HG03575 (cell line): ENCODE measurements around the gene PRSS21.

Source experiments
- ATAC-seq: cut with Tn5 transposase; IDR thresholded peaks from one replicate; pipeline ENCODE4 v1.9.1; 2021; ENCODE audit not compliant: unreplicated experiment, insufficient number of reproducible peaks, low FRiP score; ENCODE audit errors: extremely low read depth

The PRSS21 gene, protein sequence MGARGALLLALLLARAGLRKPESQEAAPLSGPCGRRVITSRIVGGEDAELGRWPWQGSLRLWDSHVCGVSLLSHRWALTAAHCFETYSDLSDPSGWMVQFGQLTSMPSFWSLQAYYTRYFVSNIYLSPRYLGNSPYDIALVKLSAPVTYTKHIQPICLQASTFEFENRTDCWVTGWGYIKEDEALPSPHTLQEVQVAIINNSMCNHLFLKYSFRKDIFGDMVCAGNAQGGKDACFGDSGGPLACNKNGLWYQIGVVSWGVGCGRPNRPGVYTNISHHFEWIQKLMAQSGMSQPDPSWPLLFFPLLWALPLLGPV

GRCh38 chr16:2816751-2817339 lies at the start of gene PRSS21:
TSS of gene PRSS21 (plus strand) at chr16:2817237. CDS start at chr16:2817269, 32 bp downstream.
- no peak for ATAC-seq

DNA sequence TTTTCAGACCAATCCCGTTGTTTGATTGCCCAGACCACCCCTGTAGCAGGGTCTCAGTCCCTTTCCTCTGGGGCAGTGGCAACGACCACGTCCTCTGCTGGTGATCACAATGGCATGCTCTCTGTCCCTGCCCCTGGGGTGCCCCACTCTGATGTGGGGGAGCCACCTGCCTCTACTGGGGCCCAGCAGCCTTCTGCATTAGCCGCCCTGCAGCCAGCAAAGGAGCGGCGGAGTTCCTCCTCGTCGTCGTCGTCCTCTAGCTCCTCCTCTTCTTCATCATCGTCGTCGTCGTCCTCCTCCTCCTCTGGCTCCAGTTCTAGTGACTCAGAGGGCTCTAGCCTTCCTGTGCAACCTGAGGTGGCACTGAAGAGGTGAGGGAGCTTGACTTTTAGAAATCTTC lies 49.1 kb upstream of the PRSS21 start:
- ATAC-seq = no peak

DNA sequence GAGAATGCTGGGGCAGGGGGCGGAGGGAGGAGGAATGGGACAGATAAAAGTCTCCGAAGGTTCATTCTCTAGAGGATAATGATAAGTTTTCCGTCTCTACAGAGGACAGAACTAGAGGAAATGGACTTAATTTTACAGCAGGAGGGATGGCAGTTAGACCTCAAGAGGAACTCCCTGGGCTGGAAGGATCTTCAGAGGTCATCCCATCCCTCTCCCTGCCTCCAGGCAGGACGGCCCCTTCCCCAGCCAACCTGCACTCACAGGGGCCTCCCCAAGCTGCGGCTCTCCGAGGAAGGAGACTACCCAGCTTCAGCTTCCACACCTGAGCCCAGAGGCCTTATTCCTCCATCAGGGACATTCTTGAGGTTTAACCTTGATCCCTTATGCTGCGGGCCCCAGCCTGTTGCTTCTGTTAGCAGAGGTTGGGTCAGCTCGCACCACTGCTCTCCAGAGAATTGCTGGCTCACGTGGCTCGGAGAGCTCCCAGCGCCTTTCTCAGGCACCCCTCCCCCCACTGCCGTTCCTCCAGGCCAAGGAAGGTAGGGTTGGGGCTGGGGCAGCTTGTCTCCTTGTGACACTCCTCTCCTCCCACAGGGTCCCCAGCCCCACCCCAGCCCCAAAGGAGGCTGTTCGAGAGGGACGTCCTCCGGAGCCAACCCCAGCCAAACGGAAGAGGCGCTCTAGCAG lies 48.5 kb upstream of the PRSS21 start:
- no peak for ATAC-seq

DNA sequence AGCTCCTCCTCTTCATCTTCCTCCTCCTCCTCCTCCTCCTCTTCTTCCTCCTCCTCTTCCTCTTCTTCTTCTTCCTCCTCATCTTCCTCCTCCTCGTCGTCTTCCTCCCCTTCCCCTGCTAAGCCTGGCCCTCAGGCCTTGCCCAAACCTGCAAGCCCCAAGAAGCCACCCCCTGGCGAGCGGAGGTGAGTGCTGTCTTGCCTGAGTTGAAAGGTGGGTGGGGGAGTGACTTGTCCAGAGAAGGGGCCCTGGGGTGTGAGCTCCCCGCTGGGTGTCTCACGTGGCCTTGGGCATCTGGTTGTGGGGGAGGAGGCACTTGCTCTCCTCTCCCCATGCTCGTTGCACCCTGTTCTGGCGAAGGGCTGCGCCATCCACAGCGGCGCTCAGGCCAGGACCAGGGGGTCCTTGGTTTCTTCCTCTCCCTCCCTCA lies 47.9 kb upstream of the PRSS21 start:
- no peak for ATAC-seq

DNA sequence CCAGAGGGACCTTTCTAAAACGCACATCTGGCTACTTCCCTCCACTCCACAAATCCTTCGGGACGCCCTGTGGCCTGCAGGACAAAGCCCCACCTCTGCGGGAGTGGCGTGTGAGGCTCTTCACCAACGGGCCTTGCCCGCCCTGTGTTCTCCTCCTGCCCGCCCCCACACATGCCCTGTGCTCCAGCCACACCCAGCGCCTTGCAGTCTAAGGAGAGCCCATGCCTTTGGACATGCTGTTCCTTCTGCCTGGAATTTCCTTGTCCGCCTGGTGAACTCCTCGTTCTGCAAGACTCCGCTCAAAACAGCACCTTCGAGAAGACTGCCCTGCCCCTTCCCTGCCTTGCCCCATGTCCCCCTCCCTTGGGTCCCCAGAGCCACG lies 47.4 kb upstream of the PRSS21 start:
- ATAC-seq = no peak

DNA sequence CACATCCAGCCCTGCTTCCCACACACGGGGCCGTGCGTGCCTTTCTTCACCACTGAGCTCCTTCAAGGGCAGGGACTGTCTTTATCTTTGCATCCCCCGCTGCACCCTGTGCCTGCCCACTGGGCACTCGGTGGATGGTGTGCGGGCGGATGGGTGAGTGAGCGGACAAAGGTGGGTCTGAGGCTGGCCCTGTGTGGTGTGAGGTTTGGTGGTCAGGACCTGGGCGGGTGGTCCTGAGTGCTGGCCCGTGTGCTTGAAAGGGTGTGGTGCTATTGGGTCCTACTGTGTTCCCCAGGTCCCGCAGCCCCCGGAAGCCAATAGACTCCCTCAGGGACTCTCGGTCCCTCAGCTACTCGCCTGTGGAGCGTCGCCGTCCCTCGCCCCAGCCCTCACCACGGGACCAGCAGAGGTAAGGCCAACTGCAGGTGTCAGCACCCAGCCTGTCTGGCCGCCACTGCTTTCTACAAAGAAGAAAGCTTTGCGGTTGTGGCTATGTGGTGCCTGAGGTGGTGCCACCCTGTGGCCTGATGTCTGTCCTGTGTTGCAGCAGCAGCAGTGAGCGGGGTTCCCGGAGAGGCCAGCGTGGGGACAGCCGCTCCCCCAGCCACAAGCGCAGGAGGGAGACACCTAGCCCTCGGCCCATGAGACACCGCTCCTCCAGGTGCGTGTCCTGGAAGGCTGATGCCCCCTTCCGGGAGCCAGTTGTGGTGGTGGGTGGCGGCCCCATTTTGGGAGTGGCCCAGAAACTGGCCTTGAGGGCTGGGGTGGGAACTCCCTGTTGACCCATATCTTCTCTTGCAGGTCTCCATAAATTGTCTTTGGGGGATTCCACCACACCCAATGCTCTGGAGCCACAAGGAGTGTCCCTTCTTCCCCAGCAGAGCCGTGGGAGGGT lies 46.7 kb upstream of the PRSS21 start:
- ATAC-seq = no peak

DNA sequence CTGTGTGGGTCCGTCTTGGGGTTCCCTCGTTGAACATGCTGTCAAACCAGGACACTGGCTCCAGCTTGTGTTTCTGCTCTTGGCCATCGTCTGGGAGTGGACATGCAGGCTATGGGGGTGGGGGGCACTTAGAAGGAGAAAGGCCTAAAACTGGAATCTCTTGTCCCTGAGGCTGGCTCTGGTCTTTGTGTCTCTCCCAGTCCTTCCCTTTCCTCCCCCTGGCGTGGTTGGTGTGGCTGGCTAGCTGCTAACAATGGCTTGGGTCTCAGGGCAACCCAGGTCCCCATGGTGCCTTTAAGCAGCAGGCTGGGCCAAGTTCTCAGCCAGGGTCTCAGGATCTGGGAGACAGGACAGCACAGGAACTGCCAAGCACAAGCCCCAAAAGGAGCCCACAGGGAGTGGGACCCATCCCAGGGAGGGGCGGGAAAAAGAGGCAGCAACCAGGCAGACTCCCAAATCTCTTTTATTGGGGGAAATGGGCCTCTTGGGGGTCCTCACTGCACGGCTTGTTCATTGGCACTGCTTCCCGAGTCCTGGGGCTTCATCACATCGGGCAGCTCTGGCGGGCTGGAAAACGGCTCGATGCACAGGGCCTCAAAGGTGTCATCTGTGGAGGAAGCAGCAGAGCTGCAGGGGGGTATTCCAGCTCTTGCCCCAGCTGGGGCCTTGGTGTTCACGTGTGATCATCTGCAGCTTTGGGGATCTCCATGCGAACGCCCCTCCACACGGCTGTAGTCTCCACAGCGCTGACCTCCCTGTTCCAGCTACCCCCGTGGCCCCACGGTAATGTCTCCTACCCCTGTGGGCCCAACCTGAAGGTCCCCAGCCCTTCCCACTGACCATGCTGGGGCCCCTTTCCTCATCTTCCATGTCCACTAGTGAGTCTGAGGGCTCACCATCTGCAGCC lies 45.3 kb upstream of the PRSS21 start:
- ATAC-seq = no peak

DNA sequence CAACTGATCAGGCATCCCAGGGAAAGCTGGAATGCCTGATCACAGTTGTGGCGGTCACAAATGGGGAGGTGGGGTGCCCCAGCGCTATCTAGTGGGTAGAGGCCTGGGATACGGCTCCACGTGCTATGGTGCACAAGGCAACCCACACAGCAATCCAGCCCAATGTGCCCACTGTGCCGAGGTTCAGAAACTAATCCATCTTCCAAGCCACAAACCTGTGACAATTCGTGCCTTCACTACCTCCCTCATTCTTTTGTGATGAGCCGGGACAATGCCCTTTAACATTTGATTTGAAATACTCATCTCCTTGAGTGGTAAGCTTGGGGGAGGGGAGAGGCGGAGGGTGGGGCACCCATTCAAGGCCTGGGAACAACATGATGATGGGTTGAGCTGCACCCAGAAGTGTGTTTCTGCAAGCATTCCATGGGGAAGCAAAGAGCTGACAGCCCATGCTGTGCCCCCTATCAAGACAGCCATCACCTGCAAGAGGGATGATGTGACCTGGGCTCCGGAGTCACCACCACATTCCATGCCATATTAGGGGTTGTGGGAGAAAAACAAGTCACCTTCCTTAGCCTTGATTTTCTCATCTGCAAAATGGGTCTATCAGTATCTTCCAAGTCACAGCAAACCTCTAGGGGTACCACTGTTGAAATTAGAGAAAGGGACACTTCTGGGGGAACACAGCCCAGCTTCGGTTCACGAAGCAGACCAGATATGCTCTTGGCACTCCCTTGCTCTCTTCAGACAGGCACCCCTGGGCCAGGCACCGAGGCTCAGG lies 43.7 kb upstream of the PRSS21 start:
- ATAC-seq = no peak

GRCh38 chr16:2774161-2774891 lies 42.7 kb upstream of the PRSS21 start:
- no peak for ATAC-seq

- ATAC-seq = no peak
These were observed 41.8 kb upstream of the PRSS21 start for GRCh38 chr16:2775131-2775716.

GRCh38 chr16:2775765-2776499 lies 41.1 kb upstream of the PRSS21 start:
- no peak for ATAC-seq

- no peak for ATAC-seq
These were observed 40.4 kb upstream of the PRSS21 start for GRCh38 chr16:2776500-2777139.

DNA sequence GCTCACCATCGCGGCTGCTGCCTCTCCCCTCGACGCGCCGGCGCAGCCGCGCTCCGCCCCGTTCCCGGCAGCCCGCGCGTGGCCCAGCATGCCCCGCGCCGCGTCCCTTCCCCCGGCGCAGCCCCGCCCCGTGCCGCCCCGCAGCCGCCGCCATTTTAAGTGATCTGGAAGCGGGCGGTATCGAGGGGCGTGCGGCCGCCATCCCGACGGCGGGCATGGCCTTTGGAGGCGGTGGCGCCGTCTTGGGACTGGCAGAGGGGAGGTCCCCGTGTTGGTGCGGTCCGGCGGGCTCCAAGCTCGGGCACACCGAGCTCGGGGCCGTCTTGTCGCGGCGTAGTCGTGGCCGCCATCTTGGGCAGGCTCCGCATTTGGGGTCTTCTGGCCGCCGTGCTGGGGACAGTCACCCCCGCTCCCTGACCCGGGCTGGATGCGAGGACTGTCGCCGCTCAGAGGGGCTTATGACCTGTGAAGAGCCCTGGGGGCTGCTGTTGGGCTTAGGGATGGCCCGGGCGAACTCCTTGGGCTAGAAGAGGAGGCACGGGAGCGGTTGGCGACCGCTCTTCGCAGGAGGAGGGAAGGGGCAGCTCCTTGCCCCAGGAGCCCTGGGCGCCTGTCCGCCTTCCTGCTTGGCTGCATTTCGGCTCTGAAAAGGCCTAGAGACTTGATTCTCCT lies 39.7 kb upstream of the PRSS21 start, which contains the start of gene ELOB:
Gene ELOB (minus strand): TSS at position 50 of the 672 bp plus-strand sequence. CDS start 41 bp downstream, at position 9.
- ATAC-seq = no peak

DNA sequence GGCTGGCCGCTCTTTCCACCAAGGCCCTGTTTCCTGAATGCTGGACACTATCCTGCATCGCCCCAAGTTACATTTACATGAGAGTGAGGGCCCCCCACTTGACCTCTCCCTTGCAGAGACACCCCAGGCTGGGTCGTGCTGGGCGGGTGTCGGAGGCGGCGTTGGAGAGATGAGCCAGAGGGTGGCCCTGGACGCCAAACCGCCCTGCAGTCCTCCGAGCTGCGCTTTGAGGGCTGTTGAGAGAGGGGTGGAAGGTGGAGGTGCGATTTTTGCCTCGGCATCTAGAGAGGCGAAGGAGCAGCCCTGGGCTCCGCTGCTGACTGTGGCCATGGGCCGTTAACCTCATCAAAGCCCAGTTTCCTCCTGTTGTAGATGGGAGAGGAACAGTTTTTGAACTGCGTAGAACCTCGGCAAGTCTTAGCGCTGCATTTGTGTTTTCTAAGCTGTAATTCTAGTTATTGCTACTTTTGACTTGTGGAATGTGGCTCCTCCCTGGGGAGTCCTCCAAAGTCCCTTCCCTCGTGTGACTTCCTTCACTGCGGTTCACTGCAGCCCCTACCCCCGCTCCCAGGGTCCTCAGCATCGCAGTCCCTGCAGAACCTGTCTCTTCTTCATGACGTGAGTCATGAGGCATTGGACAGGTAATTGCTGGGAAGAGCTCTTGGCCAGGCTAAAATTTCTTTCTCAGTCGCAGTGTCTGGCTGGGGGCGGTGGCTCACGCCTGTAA lies 39.0 kb upstream of the PRSS21 start:
- no peak for ATAC-seq

- ATAC-seq = no peak
These were observed 38.4 kb upstream of the PRSS21 start for GRCh38 chr16:2778630-2778958.
